A673 (cell line): Measurements from ENCODE around the gene NDUFB7.

Source experiments
- CTCF ChIP-seq: fragments of 300-800, 200-600 bp; sonication (generic); conservative IDR thresholded peaks from 2 replicates; pipeline ENCODE4 v1.5.1; 2017; ENCODE audit warnings: low read depth, mild to moderate bottlenecking, antibody characterized with exemption, low read length, moderate library complexity, mixed read lengths
- EZH2 ChIP-seq: fragments of 200-600 bp; sonication (generic); IDR thresholded peaks from 2 replicates; pipeline ENCODE4 v1.6.1; 2017; ENCODE audit warnings: borderline replicate concordance, low read depth, mild to moderate bottlenecking, mixed read lengths, antibody characterized with exemption, low read length; ENCODE audit not compliant: poor library complexity, severe bottlenecking

DNA sequence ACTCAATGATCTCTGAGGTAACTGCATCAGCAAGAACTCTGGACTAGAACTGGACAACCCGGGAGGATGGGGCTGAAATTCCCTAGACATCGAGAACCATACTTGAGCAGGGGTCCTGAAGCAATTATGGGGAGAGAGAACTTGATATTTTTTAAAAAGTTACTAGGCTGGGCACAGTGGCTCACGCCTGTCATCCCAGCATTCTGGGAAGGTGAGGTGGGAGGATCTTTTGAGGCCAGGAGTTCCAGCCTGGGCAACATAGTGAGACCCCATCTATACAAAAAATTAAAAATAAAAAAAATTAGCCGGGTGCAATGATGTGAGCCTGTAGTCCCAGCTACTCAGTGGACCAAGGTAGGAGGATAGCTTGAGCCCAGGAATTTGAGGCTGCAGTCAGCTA lies 51.3 kb downstream of the NDUFB7 start:
- TF ChIP-seq CTCF (no peak), EZH2 (no peak)
